GM19372 (cell line): ENCODE data around the gene LAGE3.
A peak's percentile ranks its signal among the peaks of the same experiment; 100 is the strongest.

Experiments
- ATAC-seq: cut with Tn5 transposase; IDR thresholded peaks from one replicate; pipeline ENCODE4 v1.9.1; 2021; ENCODE audit warnings: mild to moderate bottlenecking, low read depth, moderate library complexity; ENCODE audit not compliant: unreplicated experiment

Gene LAGE3

DNA sequence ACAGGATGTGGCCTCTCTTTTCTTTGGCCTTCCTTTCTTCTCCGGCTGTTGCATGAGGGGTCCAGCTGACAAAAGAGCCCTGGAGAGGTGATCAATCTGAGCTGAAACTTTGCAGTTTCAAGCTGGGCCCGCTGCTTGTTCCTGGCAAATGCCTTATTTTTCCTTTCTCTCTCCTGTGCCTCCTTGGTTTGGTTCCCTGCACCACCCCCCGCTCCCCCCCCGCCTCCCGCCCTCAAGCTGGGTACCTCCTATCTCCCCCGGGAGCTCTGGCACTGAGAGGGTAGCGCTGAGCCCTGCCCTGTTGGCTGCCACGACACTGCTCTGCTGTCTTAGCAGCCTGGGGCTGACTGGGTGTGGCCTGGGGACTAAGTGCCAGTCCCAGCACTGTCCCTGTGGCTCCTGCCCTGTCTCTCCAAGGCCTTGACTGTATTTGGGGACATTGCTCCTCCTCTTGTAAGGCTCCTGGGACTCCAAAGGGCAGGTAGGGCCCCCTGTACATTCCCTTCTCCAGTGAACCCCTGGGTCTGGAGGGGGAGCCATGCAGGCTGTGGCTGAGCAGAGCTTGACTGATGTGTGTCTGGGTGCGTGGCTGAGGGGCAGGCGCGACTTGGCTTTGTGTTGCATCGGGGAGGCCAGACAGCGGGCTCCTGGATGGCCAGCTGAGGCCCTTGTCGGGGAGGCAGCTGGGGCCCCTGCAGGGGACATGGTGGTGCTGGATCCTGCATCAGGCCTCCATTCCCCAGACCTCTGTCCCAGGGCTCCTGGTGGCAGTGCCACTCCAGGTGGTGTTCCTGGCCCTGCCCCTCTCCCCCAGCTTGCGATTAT lies 19.9 kb downstream of the LAGE3 start:
- ATAC-seq, result no peak

GRCh38 chrX:154458116-154458953 lies 20.7 kb downstream of the LAGE3 start, which contains the start of gene PLXNA3:
TSS of gene PLXNA3 (plus strand) at chrX:154458281. CDS start at chrX:154460184, 1,903 bp downstream.
- peak; percentile 66 for ATAC-seq

- peak; percentile 64 for ATAC-seq
Measured at GRCh38 chrX:154457491-154458115, 21.5 kb downstream of the LAGE3 start.

DNA sequence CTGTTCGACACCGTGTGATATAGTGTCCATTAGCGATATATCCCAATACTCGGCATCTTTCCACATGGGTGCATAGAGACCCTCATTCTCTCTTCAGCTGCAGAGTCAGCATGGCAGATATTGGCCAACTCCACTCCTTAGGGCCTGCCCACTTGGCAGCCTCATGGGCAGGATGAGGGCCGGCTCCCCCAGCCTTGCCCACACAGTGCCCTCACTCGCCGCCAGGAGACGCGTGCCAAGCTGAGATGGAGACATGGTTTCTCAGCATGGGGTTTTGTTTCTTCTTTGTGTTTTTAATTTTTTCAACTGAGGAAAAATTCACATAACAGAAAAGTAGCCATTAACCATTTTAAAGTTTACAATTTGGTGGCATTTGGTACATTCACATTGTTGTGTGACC lies 26.3 kb downstream of the LAGE3 start:
- ATAC-seq, result no peak

- no peak for ATAC-seq
Measured at GRCh38 chrX:154450312-154450711, 28.8 kb downstream of the LAGE3 start.

DNA sequence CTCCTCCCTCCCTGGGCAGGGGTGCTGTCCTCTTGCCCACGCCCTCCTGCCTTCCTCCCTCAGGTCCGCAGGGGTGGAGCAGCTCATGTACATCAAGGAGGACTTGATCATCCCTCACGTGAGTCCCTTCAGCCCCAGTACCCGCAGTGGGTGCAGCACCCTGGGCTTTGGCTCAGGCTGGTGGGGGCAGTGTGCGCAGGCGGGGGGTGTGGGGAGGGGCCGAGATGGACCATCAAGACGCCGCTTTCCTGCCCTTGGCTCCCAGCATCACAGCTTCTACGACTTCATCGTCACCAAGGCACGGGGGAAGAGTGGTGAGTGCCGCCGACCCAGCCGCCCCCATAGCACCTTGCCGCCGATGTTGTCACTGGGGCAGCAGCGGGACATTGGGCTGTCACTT lies 29.5 kb downstream of the LAGE3 start:
- no peak for ATAC-seq

- no peak for ATAC-seq
Measured at GRCh38 chrX:154448484-154448883, 30.6 kb downstream of the LAGE3 start.

DNA sequence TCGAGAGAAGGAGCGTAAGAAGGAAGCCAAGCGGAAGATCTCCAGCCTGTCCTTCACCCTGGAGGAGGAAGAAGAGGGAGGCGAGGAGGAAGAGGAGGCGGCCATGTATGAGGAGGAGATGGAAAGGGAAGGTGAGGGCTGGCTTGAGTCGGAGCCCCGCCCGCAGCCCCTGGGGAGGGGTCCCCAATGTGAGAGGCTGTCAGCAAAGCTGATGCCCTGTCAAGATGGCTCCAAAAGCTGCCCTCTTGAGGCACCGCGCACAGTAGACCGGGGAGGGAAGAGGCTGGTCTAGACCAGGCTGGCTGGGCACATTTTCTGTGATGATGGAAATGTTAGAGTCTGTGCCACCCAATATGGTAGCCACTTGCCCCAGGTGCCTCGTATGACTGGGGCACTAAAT lies 32.7 kb downstream of the LAGE3 start:
- ATAC-seq, result no peak

DNA sequence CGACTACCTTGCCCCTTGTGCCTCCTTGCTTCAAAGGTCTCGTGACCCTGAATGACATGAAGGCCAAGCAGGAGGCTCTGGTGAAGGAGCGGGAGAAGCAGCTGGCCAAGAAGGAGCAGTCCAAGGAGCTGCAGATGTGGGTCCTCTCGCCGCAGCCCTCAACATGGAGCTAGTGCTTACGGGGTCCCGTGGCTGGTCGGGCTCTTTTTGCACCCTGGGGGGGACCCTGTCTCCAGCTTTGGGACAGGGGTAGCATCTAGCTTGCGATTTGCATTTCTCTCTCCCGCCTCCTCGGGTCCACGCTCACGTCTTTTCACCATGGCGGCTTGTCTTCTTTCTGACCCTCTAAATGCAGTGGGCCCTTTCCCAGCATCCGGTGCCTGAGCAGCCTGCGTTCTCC lies 33.3 kb downstream of the LAGE3 start:
- ATAC-seq, result no peak

DNA sequence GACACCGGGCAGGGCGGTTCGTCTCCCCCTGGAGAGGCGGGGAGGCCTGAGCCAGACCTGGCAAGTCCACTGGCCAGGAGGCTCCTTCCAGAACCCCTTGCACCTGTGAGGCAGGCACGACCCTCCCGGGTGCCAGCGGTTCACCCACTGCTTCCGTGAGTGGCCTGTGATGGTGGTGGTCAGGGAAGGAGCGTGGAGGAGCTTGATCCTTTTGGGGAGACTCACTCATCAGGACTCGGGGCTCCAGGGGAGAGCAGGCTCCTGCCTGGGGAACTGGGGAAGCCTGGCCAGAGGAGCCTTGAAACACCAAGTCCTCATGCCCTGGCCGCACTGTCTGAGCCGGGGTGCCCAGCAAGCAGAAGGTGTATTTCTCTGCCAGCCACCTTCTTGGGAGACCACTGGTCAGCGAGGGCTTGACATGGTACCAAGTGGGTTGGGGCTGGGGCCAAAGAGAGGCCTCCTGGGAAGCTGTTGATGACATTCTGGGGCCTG lies 34.3 kb downstream of the LAGE3 start:
- ATAC-seq, result peak; percentile 11

DNA sequence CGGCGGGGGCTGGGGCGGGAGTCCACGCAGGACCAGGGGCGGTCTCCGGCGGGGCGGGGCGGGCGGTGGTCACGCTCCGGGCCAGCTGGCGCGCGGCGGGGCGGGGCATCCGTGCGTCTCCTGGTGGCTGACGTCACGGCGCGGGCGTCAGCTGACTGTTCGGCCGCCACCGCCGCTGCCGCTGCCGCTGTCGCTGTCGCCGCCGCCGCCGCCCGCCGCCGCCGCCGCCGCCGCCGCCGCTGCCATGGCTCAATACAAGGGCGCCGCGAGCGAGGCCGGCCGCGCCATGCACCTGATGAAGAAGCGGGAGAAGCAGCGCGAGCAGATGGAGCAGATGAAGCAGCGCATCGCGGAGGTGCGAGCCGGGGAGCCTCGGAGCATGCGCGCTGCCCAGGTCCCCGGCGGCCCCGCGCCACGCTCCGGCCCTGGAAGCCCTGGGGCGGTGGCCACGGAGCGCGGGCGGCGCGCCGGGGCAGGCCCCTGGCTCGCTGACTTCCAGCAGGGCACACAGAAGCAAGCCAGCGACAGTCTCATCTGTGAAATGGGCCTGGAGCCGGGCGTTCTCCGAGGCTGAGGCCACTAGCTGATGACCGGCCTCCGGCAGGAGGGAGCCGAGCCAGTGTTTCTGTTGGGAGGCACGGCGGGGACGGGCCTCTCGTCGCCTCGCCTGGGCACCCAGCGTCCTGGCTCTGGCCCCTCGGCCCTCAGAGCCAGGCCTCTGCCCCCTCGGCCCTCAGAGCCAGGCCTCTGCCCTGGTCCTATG lies 34.9 kb downstream of the LAGE3 start, which contains the start of gene FAM50A:
Gene FAM50A (plus strand): TSS at position 150 of the 763 bp plus-strand sequence. CDS start 95 bp downstream, at position 245.
- ATAC-seq, result peak; percentile 74

- no peak for ATAC-seq
Measured at GRCh38 chrX:154443479-154443910, 35.6 kb downstream of the LAGE3 start.

- no peak for ATAC-seq
Measured at GRCh38 chrX:154441984-154442707, 36.9 kb downstream of the LAGE3 start.

- no peak for ATAC-seq
Measured at GRCh38 chrX:154441564-154441963, 37.5 kb downstream of the LAGE3 start.

GRCh38 chrX:154440623-154441357 lies 38.3 kb downstream of the LAGE3 start:
- no peak for ATAC-seq

- ATAC-seq, result no peak
Measured at GRCh38 chrX:154439841-154440240, 39.2 kb downstream of the LAGE3 start.

- no peak for ATAC-seq
Measured at GRCh38 chrX:154437971-154438893, 40.8 kb downstream of the LAGE3 start.
